Umbilical cord (tissue), 2 donors: ENCODE data around the gene HDAC4. TPM values are rescaled to one million over a fixed set of nuclear protein-coding genes. Genes with fewer than 3 reads are reported as not detected.

Source experiments
- DNase-seq: peaks from one replicate; pipeline ENCODE4 v3.0.0-alpha.2; 2015; ENCODE audit warnings: low spot score
- total RNA-seq: library from RNA; depleted of rRNA; stranded (reverse); fragments of >200 nt; gene quantifications from one replicate; pipeline ENCODE4 v1.2.3, GENCODE V29; 2014; ENCODE audit warnings: low replicate concordance; ENCODE audit not compliant: insufficient read depth

The HDAC4 gene
- total RNA-seq, 1 donor from 2014 or later: 99.4 TPM

DNA sequence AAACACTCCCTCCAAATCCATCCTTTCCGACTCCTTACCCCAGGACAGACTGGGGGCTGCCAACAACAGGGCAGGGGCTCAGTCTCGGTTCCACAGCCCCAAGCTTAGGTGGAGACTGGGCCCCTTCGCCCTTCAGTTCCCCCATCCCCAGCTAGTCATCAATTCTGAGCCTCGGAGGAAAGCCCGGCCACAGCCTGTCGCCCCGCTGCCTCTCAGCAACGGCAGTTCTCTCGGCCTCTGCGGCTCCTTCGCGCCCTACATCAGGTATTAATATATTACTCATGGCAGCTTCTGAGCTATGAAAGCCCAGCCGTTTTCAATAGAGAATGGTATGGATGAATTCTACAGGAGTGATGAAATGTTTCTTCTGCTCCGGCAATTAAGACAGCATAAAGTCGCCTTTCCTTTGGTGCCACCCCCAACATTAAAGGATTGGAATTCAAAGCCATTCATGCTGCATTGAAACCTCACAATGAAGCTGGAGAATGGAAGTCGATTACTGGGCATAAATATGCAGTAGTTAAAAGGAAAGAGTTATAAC is 2.8 kb downstream of the HDAC4 start:
- no peak for DNase-seq

DNA sequence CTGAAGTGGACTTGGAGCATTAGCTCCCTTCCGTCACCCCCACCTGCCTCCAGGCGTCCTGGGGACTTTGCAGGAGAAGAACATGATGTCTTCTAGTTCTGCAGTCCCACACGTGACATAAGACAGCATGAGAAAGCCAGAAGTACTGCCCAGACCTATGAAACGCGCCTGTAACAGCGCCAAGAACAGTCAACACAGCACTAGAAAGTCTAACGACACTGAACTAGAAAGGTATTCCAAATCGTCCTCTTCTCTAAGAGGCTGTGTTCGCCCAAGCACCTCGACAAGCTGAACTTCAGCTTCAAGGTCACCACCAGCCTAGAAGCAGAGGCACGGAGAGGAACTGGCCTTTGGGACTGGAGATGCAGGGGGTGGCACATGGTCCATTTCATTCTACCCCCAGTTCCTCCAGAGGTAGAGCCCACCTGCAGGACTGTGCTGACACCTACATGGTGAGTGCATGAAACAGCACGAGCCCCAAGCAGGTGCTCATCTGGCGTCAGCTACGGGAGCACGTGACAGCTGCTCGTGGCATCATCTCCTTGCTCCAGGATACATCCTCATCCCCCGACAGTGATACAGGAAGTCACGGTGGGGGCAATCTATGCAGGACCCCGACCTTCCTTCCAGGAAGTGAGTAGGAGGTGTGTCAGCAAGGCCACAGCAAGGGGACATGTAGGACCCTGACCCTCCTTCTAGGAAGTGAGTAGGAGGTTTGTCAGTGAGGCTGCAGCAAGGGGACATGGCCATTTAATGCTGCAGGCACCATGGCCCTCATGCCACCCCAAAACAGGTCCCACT is 3.7 kb downstream of the HDAC4 start:
- no peak for DNase-seq

DNA sequence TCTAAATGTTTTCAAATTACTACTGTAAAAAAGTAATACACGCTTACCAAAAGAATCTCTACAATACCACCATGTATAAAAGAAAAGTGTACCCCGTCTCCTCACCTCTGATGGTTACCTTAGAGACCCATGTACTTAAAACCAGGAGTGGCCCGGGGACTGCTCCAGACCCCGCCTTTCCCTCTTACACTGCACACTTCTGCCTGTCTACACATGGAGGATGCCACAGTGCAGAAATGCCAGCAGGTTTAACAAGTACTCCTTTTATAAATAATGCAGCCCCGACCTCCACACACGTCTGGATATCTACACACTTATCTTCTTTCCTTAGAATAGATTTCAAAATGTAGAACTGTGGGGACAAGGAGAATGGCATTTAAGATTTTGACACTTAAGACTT is 5.3 kb downstream of the HDAC4 start:
- no peak for DNase-seq

DNA sequence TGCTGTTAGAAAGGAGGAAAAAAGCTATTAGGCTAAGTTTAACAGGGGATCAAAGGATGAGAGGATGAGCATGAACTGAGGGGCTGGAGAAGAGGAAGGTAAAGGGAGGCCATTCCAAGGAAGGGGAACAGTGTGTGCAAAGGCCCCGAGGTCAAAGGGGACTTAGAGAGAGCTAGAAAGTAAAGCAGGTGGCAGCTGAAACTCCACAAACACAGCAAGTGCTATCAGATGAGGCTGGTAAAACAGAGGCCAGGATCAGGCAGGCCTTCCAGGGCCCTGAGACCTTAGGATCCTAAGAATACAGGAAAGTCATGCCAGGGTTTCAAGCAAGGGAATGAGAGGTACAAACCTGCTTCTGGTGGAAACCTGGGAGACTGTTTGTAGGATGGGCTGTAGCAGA is 5.8 kb downstream of the HDAC4 start:
- DNase-seq: no peak

DNA sequence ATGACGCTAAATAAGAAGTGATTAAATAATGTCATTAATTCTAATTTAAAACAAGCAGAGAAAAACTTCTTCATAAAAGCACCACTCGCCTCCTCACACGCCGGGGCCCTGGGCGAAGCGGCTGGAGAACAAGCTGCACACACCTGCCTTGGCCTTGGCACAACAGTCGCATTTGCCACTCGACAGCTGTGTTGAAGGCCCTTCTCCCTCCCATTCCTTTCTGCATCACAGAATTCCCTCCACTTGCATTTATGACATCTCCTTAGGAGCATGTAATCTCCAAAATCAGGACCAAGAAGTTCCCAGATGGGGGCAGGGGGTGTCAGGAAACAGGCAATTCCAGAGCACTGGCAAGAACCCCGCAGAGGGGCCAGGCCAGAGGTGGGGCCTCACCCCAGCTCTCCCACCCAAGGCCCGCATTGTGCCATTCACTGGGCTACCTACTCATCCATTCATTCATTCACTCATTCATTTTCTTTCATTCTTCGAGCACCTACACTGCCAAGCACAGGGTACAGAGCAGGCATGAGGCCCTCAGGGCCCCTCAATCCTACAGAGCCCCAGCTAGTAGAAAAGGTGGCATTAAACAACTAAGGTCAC is 6.4 kb downstream of the HDAC4 start:
- DNase-seq: no peak

DNA sequence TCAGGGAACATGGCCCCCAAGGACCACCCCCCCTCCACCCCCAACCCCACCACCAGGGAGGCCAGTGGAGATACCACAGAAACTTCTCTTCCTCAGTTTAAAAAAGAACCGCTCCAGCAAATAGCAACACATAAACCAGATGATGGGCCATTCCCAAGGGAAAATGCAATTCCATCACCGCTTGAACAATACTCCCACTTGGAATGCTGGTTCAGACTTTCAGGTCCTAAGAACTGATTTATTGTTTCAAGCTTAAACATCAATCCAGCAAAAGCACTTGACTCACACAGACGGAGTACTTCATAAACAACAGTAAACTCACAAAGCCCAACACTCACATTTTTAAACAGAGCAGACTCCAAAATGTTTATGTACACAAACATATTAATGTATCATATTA is 6.9 kb downstream of the HDAC4 start:
- DNase-seq: no peak

DNA sequence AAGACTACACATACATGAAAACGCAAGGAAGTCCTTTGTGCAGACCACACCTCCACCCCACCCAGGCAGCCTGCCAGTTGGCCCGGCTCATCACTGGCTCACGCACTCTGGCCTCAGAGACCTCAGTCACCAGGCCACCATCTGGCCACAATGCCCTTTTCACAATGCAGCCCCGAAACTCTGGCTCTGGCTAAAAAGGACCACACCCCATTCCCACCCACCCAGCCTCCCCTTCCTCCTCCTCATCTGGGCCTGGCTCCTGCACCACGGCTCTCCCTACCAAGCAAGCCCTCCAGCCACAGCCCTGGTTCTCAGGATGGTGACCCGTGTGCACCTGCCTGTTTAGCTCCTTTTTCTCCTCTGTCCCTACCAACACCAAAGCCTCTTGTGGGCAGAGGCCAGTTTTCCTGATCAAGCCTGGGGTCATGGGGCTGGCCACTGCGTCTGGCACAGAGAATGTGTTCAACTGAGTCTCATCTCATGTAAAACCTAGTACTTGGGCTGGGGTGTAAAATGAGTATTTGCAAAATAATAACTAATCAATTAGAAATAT is 7.4 kb downstream of the HDAC4 start:
- DNase-seq: no peak

DNA sequence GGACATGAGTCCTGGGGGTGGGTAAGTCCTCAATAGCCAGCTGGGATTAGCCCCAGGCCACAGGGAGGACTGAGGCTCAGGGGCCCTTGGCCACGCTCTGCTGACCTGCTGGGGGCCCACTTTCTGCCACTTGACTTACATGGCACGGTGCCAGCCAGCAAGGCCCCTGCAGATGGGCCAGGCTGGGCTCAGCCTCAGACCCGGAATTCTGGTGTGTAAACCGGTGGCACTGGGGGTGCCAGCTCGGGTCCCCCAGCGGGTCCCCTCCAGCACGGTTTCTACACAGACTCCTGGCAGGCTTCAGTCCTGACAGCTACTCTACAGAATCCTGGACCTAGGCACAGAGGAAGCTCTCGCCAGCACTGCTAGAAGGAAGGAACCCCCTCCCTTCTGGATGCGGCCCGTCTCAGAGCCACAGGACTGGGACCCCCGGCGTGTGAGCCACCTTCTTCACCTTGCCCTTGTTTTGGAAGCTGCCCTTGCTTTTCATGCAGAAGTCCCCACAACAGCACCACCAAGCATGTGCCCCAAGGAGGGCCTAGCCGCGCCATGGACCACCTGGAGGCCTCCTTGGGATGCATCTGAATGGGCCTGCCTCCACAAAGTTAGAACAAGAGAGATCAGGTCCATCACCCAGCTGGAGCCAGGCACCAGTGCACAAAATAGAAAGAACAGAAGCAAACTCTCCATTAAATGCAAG is 8.0 kb downstream of the HDAC4 start:
- no peak for DNase-seq

DNA sequence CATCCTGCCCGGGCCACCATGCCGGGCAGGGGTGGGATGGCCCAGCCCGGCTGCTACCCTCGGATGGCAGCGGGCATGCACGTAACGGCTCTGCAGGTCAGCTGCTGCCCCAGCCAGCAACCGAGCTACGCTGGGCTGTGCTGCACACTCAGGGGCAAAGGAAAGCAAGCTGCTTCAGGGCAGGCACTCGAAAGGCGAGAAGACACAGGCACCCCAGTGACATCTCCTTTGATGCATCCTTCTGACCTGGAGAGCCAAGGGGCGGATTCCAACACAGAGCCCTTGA is 8.8 kb downstream of the HDAC4 start:
- DNase-seq: no peak

DNA sequence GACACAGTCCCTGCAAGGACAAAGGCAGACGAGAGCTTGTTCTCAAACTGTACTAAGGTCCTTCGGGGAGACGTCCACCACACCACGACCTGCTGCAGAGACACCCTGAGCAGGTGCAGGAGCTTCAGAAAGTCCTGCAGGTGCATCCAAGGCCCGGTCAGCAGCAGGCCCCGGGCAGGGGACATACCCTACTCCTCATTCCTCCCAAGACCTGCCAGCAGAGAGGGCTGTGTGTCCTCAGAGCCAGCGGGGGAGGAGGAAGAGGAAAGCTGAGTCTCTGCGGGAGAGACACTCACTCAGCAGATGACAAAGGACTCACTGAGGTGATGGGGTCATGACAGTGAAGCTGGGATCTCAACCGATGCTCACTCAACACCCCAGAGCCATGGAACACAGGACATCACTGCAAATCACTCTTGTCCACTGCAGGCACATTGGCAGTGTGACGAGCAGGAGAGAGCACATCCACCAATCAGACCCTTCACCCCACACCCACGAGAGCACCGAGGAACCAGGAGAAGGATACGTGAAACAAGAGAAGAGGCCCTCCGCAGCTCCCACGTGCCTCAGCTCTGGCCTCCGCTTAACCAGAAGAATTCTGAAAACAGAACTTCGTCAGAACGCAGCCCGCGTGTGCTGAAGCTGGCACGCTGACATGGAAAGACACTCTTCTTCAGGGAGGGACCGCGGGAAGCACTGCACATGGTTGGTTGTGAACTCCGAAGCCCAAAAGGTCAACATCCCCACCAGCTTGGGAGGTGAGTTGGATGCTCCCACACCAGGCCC is 9.3 kb downstream of the HDAC4 start:
- no peak for DNase-seq

DNA sequence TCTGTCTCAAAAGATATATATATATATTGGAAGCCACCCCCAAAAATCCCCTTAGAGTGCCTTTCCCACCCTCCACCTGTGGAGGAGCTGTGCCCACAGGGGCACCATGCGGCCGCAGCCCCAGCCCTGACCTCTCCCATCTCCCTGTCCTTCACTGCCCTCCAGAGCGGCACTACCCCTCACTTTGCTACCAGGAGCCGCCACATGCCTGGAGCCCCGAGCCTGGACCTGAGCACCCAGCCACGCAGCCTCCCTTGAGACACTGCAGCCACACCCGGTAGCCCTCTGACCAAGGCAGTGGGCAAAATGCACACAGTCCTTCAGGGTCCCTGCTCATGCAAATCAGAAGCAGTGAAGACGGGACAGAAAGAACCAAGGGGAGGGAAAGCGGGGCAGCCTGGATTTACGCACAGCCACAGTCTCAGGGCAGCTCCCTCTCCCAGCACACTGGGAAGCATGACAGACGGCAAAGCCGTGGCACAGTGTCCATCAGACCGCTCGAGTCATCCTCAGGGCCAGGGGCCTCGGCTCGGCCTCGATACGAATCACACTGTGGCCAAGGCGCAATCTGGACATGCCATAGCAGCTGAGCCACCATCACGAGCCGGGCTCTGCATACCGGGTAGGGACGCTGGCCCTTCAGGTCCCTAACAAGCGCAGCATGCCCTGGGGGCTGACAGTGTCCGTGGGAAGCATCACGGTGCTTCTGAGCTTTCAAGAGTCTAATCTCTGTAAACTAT is 10.1 kb downstream of the HDAC4 start:
- no peak for DNase-seq

DNA sequence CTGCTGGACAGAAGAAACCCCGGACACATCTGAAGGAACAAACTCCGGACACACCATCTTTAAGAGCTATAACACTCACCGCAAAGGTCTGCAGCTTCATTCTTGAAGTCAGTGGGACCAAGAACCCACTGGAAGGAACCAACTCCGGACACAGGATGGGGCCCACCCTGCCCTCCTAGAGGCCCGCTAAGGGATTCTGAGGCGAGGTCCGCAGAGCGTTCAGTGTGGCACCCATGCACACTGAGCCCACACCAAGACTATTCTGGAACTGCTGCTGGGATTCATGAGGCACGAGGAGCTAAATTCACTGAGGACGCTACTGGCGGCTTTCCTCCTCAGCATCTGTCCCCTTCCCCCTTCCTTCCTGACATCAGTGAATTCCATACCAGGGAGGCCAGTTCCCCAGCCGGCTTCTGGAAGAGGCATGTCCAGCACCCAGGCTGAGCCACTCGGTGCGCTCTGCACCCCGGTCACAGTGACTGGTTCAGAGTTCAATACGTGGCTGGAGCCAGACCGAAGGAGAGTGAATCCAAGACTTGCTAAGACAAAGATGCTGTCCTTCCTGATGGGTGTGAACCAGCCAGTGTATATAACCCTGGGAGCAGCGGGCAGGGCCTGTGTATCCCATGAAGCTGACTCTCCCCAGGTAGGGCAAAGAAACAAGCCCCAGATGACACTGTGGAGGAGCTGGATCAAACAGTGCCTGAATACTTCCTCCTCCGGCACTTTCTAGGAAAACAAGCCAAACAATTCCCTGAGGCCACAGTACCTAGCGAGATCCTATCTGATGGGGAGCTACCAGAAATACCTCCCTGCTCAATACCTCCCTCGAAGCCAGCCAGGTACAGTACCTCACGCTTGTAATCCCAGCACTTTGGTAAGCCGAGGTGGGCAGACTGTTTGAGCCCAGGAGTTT is 11.1 kb downstream of the HDAC4 start:
- no peak for DNase-seq

DNA sequence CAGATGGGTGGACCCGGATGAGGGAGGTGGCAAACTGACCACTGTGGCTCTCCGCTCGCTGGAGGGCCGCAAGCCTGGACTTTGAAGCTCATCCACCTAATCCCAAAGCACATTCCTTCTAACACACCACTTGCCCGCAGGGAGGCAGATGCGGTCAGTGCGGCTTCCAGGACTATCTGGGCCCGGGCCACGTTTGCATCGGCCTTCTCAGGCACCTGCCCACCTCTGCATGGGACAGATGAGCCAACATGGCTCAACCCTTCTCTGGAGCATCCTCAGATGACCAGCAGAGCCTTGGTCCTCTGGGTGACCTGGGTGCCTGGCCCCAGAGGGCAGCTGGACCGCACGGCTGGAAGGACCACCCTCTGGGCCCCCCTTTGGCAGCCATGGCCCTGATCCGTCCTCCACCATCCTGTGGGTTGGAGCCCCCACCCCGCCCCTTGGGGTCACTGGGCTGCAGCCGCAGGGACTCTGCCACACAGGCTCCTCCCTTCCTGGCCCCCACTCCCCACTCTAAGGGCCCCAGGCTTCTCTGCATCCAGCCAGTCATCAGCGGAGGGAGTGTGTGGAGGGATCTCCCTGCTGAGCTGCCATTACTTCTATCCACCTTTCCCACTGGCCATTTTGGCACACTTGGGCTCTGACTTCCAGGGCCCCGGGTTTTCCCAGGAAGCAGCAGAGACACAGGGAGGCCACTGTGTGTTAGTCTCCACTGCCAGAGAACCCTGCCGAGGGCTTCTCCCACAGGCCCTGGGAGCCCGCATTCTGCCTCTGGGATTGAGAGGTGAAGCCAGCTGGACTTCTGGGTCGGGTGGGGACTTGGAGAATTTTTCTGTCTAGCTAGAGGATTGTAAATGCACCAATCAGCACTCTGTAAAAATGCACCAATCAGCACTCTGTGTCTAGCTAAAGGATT is 12.3 kb downstream of the HDAC4 start:
- DNase-seq: no peak

DNA sequence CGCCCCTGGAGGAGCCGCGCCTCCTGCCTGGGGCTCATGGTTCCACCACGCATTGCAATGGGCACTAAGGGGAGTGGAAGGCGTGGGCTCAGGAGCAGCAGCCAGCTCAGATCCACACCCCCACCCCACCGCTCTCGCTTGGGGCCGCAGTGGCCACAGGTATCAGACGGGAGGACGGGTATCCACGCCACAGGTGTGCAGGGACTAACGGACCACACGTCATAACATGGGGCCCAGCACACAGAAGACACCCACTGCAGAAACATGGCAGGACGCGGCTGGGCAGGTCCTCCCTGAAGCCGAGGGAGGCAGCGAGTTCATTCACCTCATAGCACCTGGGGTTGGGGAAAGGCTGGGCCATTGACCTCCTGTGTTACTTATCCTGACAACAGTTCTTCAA is 13.0 kb downstream of the HDAC4 start:
- DNase-seq: no peak

DNA sequence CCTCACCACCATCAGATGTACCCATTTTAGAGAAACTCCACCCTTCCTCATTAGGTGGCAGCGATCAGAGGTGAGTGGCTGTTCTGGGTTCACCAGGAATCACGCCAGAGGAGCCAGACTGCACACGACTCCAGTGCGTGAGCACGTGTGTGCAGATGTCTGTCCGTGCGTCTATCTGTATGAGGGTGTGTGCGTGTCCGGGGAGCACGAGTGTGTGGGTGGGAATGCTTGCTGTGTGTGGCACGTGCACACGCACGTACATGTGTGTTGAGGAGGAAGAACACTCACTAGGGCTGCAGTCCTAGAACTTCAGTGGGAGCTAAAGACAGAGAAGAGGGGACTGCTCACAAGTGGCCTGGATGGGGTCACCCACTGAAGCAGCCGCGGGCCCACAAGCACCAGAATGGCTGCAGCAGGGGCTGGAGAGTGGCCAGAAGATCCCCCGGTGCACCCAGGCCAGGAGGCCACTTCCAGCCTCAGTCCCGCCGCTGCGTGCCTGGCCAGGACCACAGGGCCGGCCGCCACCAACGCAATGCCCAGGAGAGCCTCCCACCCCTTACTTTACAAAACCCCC is 13.9 kb downstream of the HDAC4 start:
- no peak for DNase-seq

DNA sequence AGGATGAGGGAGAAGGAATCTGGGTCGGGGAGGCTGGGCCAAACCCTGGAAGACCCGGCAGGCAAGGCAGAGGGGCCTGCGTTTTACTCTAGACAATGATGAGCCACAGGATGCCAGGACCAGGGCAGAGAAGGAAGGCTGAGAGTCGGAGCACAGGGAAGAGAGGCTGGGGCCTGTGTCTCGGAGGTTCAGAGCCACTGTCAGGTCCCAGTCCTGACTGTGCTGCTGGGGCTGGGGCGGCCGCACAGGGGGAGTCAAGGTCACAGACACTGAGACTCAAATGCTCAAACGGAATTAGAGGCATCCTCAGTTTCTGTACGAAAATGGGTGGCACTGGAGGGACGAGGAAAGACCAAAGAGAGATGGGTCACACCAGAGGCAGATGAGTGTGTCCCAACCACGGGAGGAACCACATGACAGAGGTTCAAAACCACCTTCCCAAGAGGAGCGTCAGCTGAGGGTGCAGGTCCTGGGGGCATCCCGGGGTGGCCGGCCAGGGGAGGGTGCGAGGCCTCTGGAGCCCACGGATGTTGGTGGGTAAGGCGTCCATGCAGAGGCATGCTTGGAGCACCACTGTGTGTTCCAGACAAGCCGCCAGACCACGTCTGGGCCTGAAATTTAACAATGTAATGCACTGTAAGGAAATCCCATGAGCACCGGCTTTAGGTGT is 14.7 kb downstream of the HDAC4 start:
- DNase-seq: no peak

DNA sequence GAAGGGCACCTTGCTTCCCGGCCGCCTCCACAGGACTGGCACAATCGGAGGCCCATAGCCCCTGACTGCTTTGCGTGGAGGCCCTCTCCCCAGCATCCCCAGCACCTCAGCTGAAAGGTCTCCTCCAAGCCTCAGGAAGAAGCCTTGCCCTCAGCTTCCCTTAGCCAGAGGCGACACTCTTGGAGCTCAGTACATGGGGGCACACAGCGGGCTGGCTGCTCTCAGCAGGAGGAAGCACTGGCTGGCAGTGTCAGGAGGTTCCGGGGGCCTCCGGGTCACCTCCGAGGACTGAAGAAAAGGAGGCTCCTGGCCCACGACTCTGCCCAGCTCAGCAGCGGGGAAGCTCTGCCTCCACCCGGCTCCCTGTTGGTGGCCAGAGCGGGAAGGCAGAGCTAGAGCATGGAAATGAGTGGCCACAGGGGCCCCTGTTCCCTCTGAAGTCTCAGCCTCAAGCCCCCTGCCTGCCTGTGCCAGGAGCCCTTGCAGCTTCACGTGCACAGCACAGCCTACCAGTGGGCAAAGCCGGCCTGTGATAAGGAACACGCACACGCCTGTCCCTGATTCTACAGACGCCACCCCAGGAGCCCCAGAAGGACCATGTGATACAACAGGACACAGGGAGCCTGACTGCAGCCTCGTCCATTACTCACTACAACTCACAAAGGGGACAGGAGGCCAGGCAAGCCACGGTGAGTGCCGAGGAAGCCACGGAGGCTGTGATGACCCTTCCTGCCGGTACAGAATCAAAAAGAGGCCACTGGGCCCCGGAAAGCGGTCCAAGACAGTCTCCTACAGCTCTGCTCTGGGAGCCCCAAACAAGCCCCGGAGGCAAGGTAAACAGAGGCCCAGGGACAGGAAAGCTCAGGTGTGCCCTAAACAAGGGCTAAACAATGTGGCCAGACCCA is 15.5 kb downstream of the HDAC4 start:
- no peak for DNase-seq
